GM12864 (cell line): ENCODE results near the gene SHLD1.

Experiments used
- DNase-seq: peaks from one replicate; pipeline ENCODE4 v3.0.0-alpha.2; 2011; ENCODE audit warnings: low read depth
- H3K4me3 ChIP-seq: 2 replicates; pipeline ENCODE4 v1.5.1; 2011; ENCODE audit warnings: mild to moderate bottlenecking, low read depth, low read length, control low read depth
- CTCF ChIP-seq: IDR thresholded peaks from 2 replicates; pipeline ENCODE4 v1.5.1; 2011; ENCODE audit warnings: low read depth, mild to moderate bottlenecking, moderate library complexity, low read length, control low read depth, inconsistent platforms; ENCODE audit errors: missing control alignments

SHLD1 gene

GRCh38 chr20:5751856-5752255, 1.7 kb downstream of the SHLD1 start:
- TF ChIP-seq CTCF, result no peak
- H3K4me3 ChIP-seq, result no peak overlapping the region
- no peak for DNase-seq

GRCh38 chr20:5753814-5754213, 3.6 kb downstream of the SHLD1 start:
- no peak for TF ChIP-seq CTCF
- DNase-seq, result no peak
- no peak overlapping the region for H3K4me3 ChIP-seq

- no peak overlapping the region for H3K4me3 ChIP-seq
- no peak for TF ChIP-seq CTCF
- no peak for DNase-seq
These were observed 7.7 kb downstream of the SHLD1 start for GRCh38 chr20:5757949-5758348.

- H3K4me3 ChIP-seq, result no peak overlapping the region
These were observed 16.0 kb downstream of the SHLD1 start for GRCh38 chr20:5766085-5766764.

GRCh38 chr20:5767493-5768098, 17.4 kb downstream of the SHLD1 start:
- TF ChIP-seq CTCF, result no peak

More at GRCh38 chr20:5766085-5766764, 16.0 kb downstream of the SHLD1 start:
- no peak for TF ChIP-seq CTCF
- no peak for DNase-seq

GRCh38 chr20:5770231-5770986, 20.2 kb downstream of the SHLD1 start:
- TF ChIP-seq CTCF, result no peak
- DNase-seq, result no peak
- H3K4me3 ChIP-seq, result no peak overlapping the region

More at GRCh38 chr20:5767493-5768098, 17.4 kb downstream of the SHLD1 start:
- DNase-seq, result no peak
- no peak overlapping the region for H3K4me3 ChIP-seq
